ENCODE data around the gene TMIE. TPM values are rescaled to one million over a fixed set of nuclear protein-coding genes. Genes with fewer than 3 reads are reported as not detected.
A peak's percentile ranks its signal among the peaks of the same experiment; 100 is the strongest.

The TMIE gene
- total and polyA plus RNA-seq, 5 donors, result 0.40 to 0.95 (median 0.74) TPM

DNA sequence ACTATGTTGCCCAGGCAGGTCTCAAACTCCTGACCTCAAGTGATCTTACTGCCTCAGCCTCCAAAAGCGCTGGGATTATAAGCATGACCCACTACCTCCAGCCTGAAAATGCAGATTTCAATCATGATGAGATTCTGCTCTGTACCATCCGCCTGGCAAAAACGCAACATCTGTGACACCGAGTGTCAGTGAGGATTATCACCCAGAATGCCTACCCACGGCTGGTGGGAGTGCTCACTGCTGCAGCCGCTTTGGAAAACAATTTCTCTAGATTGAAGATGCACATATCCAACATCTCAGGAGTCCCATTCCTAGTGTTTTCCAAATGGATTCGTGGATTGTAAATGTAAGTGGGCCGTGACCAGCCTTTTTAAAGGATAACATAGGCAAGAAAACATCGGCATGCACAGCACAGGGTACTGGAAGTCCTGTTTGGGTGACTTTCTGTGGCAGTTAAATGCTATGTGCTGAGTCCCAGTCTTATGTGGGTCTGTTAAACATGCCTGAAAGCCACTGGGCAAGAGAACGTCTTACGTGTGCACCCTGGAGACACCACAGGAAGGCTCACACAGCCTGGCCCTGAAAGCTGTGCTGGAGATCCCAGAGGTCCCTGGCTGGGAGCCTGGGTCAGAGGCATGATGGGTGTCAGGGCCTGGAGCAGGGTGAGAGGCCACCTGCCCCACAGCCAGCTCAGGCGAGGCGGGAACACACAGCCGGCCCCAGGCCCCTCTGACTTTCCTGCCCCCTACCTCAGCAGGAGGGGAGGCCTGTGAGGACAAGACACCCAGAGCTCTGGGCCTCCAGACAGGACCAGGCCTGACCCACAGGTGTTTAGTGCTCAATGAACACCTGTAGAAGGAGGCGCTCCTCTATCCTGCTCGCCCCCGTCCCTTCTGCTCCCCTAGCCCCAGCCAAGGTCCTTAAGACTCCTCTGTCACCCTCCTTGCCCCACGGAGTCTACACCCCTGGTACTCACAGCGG lies 15.6 kb downstream of the TMIE start:
- peak in 1 of 3 donors; percentile 41 for DNase-seq
- no peaks in the 10 kb centered on the region for H3K9me3 ChIP-seq (ENCODE audit: control insufficient read depth, low read length)
- H3K27ac ChIP-seq (ENCODE audit: low read length), result no peak overlapping the region
- no peak overlapping the region for H3K4me3 ChIP-seq (ENCODE audit: low read length)
- ATAC-seq, result no peak
- intact Hi-C loops (cut with DNase I), result loop anchor here in 1 of 4 donors (10.0 kb wide), 1 partner anchor 118 kb away; no protein-coding TSS in a partner anchor
- 84% methylated on average over 19 of the region's 19 CpGs for whole genome bisulfite sequencing
- no peaks in the 10 kb centered on the region for H3K4me1 ChIP-seq (ENCODE audit: control insufficient read depth, insufficient read depth, low read length)
- H3K27me3 ChIP-seq (ENCODE audit: control insufficient read depth, insufficient read depth), result no peaks in the 10 kb centered on the region

DNA sequence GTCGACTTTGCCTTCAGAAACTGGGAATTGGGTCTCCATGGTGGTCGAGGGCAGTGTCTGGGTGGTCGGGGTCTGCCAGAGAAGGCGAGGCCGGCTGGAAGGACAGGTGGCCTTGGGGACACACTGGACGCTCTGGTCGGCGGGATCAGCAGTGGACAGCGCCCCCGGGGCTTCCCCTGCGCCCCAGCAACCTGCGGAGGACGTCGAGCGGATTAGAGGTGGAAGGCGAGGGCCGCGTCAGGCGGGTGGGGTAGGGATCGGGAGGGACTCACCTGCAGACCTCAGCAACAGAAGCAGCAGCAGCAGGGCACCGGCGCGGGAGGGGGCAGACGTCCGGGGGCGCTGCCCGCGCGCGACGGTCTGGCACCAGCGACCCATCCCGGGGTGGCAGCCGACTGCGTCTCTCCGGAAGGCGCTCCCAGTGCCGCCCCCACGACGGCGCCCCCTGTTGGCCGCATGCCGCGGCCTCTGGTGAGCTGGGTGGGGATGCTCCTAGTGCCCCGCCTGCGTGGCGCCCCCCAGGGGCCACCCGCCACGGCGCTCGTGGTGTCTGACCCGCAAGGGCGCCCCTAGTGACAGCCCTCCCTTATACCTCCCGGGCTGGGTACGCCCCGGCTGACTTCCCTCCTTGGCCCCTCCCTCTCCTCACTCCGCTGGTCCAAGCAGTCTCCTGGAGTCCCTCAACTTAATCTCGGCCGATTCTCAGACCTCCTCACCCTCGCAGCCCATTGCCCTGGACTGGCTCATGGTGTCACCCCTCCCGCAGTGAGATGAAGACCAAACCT lies 16.4 kb downstream of the TMIE start, which contains the start of gene PRSS50:
Gene PRSS50, minus strand, starts transcription at position 423 of the 785 bp plus-strand sequence. Its CDS starts 45 bp downstream, at position 378.
- no peaks in the 10 kb centered on the region for H3K9me3 ChIP-seq (ENCODE audit: control insufficient read depth, low read length)
- no peaks in the 10 kb centered on the region for H3K27me3 ChIP-seq (ENCODE audit: control insufficient read depth, insufficient read depth)
- H3K4me3 ChIP-seq (ENCODE audit: low read length), result no peak within 1 kb of the TSS
- WGBS, result 42% methylated on average over 61 of the region's 61 CpGs
- ATAC-seq (peak in 1 of 2 donors; percentile 11), DNase-seq (peak in 1 of 3 donors; percentile 60)
- no peak within 1 kb of the TSS for H3K27ac ChIP-seq (ENCODE audit: low read length)
- no peaks in the 10 kb centered on the region for H3K4me1 ChIP-seq (ENCODE audit: control insufficient read depth, insufficient read depth, low read length)
- intact Hi-C loops (cut with DNase I), result loop anchor here in 1 of 4 donors (10.0 kb wide), 1 partner anchor 117 kb away; no protein-coding TSS in a partner anchor

- intact Hi-C loops (cut with DNase I), result loop anchor here in 1 of 4 donors (10.0 kb wide), 1 partner anchor 116 kb away; no protein-coding TSS in a partner anchor
- ATAC-seq, result no peak
- no peak overlapping the region for H3K4me3 ChIP-seq (ENCODE audit: low read length)
Measured at GRCh38 chr3:46719044-46719565, 17.9 kb downstream of the TMIE start.

DNA sequence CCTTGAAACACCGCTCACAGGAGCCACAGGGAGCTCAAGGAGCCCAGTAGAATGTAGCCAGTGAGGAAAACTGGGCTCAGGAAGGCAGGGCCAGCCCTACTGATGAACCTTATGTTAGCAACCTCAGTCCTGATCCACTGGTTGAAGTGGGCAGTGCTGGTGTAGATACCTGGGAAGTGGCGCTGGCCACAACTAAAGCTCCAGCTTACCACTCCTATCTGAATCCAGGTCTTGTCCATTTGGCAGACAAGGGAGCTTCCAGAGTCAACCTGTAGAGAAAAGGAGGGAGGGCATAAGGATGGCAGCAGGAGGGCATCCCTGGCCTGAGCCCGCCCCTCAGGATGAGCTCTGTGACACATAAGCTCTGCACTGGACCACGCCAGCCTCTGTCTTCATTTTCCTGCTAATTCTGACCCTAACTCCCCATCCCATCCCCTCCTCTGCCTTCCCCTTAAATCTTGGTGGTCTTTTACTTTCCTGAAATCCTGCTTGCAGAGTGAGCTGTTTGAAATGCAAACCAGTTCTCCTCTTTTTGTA lies 18.6 kb downstream of the TMIE start:
- WGBS, result 87% methylated on average over 4 of the region's 4 CpGs
- intact Hi-C loops (cut with DNase I), result loop anchor here in 1 of 4 donors (10.0 kb wide), 1 partner anchor 115 kb away; no protein-coding TSS in a partner anchor
- no peaks in the 10 kb centered on the region for H3K27me3 ChIP-seq (ENCODE audit: control insufficient read depth, insufficient read depth)

More at GRCh38 chr3:46719044-46719565, 17.9 kb downstream of the TMIE start:
- Histone ChIP-seq H3K4me1 (ENCODE audit: control insufficient read depth, insufficient read depth, low read length) (no peaks in the 10 kb centered on the region), H3K27me3 (ENCODE audit: control insufficient read depth, insufficient read depth) (no peaks in the 10 kb centered on the region), H3K27ac (ENCODE audit: low read length) (no peak overlapping the region), H3K9me3 (ENCODE audit: control insufficient read depth, low read length) (no peaks in the 10 kb centered on the region)
- WGBS, result 71% methylated on average over 2 of the region's 2 CpGs
- DNase-seq, result no peak

DNA sequence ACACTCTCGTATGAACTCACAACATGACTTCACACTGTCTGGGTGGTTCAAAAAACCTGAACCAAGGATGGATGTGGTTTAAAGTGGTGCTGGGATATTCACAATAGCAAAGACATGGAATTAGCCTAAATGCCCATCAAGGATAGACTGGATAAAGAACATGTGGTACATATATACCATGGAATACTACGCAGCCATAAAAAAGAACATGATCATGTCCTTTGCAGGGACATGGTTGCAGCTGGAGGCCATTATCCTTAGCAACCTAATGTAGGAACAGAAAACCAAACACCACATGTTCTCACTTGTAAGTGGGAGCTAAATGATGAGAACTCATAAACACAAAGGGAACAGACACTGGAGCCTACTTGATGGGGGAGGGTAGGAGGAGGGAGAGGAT lies 19.8 kb downstream of the TMIE start:
- ATAC-seq, result no peak
- Histone ChIP-seq H3K27me3 (ENCODE audit: control insufficient read depth, insufficient read depth) (no peaks in the 10 kb centered on the region), H3K27ac (ENCODE audit: low read length) (no peak overlapping the region), H3K9me3 (ENCODE audit: control insufficient read depth, low read length) (no peaks in the 10 kb centered on the region), H3K4me1 (ENCODE audit: control insufficient read depth, insufficient read depth, low read length) (no peaks in the 10 kb centered on the region), H3K4me3 (ENCODE audit: low read length) (no peak overlapping the region)
- 65% methylated on average over 2 of the region's 2 CpGs for WGBS
- intact Hi-C loops (cut with DNase I), result no loop called here
- DNase-seq, result no peak

More for the DNA sequence above, 18.6 kb downstream of the TMIE start:
- H3K9me3 ChIP-seq (ENCODE audit: control insufficient read depth, low read length), result no peaks in the 10 kb centered on the region
- no peak for ATAC-seq
- H3K4me3 ChIP-seq (ENCODE audit: low read length), result no peak overlapping the region
- no peak overlapping the region for H3K27ac ChIP-seq (ENCODE audit: low read length)
- no peak for DNase-seq
- no peaks in the 10 kb centered on the region for H3K4me1 ChIP-seq (ENCODE audit: control insufficient read depth, insufficient read depth, low read length)

DNA sequence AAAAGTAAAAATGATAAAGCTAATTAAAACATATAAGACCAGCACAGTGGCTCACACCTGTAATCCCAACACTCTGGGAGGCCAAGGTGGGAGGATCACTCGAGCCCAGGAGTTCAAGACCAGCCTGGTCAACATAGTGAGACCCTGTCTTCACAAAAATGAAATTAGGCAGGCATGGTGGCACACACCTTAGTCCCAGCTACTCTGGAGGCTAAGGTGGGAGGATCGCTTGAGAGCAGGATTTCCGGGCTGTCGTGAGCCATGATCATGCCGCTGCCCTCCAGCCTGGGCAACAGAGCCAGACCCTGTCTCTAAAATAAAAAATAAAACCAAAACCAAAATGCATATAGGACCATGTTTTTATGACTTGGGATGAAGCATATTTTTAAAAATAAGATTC lies 21.3 kb downstream of the TMIE start:
- Histone ChIP-seq H3K27me3 (ENCODE audit: control insufficient read depth, insufficient read depth) (no peaks in the 10 kb centered on the region), H3K4me3 (ENCODE audit: low read length) (no peak overlapping the region), H3K9me3 (ENCODE audit: control insufficient read depth, low read length) (no peaks in the 10 kb centered on the region), H3K27ac (ENCODE audit: low read length) (no peak overlapping the region), H3K4me1 (ENCODE audit: control insufficient read depth, insufficient read depth, low read length) (no peaks in the 10 kb centered on the region)
- WGBS, result 92% methylated on average over 5 of the region's 5 CpGs
- intact Hi-C loops (cut with DNase I), result no loop called here
- ATAC-seq (no peak), DNase-seq (no peak)

- H3K4me3 ChIP-seq (ENCODE audit: low read length), result no peak overlapping the region
- WGBS, result 74% methylated on average over 4 of the region's 4 CpGs
- intact Hi-C loops (cut with DNase I), result no loop called here
- H3K4me1 ChIP-seq (ENCODE audit: control insufficient read depth, insufficient read depth, low read length), result no peaks in the 10 kb centered on the region
- H3K27ac ChIP-seq (ENCODE audit: low read length), result no peak overlapping the region
- H3K9me3 ChIP-seq (ENCODE audit: control insufficient read depth, low read length), result no peaks in the 10 kb centered on the region
- DNase-seq (no peak), ATAC-seq (no peak)
- H3K27me3 ChIP-seq (ENCODE audit: control insufficient read depth, insufficient read depth), result no peaks in the 10 kb centered on the region
Measured at GRCh38 chr3:46724424-46724823, 23.2 kb downstream of the TMIE start.

DNA sequence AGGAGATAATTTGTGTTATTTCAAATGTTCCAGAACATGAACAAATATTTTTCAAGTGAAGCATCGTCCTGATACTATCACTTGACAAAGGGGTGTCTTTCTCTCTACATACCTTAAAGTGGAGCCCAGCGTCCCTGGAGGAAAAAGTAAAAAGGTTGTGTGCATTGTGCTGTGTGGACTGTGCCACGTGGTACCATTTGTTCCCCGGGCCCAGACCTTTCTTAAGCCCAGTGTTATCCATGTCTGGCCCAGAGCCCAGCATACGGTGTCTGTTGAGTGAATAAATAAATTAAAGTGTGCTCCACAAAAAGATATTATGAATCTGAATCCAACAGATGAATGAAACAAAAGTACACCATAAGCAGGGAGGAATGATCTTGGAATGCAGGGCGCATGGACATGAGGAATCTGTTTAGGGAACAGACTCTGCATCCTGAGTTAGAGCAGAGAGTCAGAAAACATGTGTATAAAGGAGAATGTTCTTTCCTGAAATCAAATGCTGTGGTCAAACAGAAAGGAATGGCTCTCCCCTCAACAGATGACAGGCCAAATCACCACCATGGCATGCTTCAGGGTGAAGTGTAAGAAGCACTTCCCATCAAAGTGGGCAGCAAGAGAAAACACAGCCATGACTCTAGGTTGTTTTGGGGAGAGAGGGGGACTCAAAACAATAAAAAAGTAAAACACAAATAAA lies 24.6 kb downstream of the TMIE start:
- H3K4me1 ChIP-seq (ENCODE audit: control insufficient read depth, insufficient read depth, low read length), result no peaks in the 10 kb centered on the region
- H3K27me3 ChIP-seq (ENCODE audit: control insufficient read depth, insufficient read depth), result no peaks in the 10 kb centered on the region
- ATAC-seq (no peak), DNase-seq (no peak)
- H3K27ac ChIP-seq (ENCODE audit: low read length), result no peak overlapping the region
- no peaks in the 10 kb centered on the region for H3K9me3 ChIP-seq (ENCODE audit: control insufficient read depth, low read length)
- H3K4me3 ChIP-seq (ENCODE audit: low read length), result no peak overlapping the region
- 46% methylated on average over 6 of the region's 6 CpGs for WGBS
- intact Hi-C loops (cut with DNase I), result no loop called here

DNA sequence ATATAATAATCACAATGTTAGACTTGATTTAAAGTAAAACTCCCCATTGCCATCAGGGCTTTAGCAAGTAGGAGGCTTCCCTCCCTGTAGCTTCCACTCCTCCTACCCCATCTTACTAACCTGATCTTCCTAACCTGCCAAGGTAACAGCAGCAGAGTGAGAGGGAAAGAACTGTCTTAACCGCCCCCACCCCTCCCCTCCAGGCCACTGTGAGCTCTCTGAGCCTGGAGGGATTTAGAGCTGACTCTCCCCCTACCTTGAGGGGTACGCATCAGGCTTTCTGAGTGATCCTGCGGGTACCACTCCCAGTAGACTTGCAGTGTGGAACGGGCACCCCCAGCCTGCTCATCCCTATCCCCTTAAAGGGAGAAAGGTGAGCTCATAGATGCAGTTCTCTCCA lies 27.8 kb downstream of the TMIE start:
- H3K4me1 ChIP-seq (ENCODE audit: control insufficient read depth, insufficient read depth, low read length), result no peaks in the 10 kb centered on the region
- intact Hi-C loops (cut with DNase I), result no loop called here
- no peaks in the 10 kb centered on the region for H3K9me3 ChIP-seq (ENCODE audit: control insufficient read depth, low read length)
- DNase-seq (no peak), ATAC-seq (no peak)
- H3K27me3 ChIP-seq (ENCODE audit: control insufficient read depth, insufficient read depth), result no peaks in the 10 kb centered on the region
- 89% methylated on average over 4 of the region's 4 CpGs for WGBS
- H3K4me3 ChIP-seq (ENCODE audit: low read length), result no peak overlapping the region
- H3K27ac ChIP-seq (ENCODE audit: low read length), result no peak overlapping the region

GRCh38 chr3:46730819-46731218 lies 29.6 kb downstream of the TMIE start:
- no peak for ATAC-seq
- WGBS, result 89% methylated on average over 2 of the region's 2 CpGs
- Histone ChIP-seq H3K4me1 (ENCODE audit: control insufficient read depth, insufficient read depth, low read length) (no peaks in the 10 kb centered on the region), H3K27ac (ENCODE audit: low read length) (no peak overlapping the region), H3K9me3 (ENCODE audit: control insufficient read depth, low read length) (no peaks in the 10 kb centered on the region), H3K4me3 (ENCODE audit: low read length) (no peak overlapping the region), H3K27me3 (ENCODE audit: control insufficient read depth, insufficient read depth) (no peaks in the 10 kb centered on the region)
- no peak for DNase-seq
- intact Hi-C loops (cut with DNase I), result no loop called here

Measured in right cardiac atrium (tissue), 5 donors.